ENCODE results near the gene ZNRD2.

The ZNRD2 gene

GRCh38 chr11:65609229-65609628 is 39.0 kb downstream of the ZNRD2 start:
- TF ChIP-seq SNAI2 (CRISPR knock-in tag; IDR thresholded peaks at IDR 0.05) (no peak), TCF4 (CRISPR knock-in tag; IDR thresholded peaks at IDR 0.05; ENCODE audit: borderline replicate concordance) (no peak), OSR1 (CRISPR knock-in tag; IDR thresholded peaks at IDR 0.05) (no peak), ZFP3 (CRISPR knock-in tag; IDR thresholded peaks at IDR 0.05) (no peak), GLIS3 (CRISPR knock-in tag; IDR thresholded peaks at IDR 0.05) (no peak), ESRRG (CRISPR knock-in tag; IDR thresholded peaks at IDR 0.05) (no peak), ZNF565 (CRISPR knock-in tag; conservative IDR thresholded peaks at IDR 0.05; ENCODE audit: low read depth) (no peak), BACH2 (CRISPR knock-in tag; IDR thresholded peaks at IDR 0.05; ENCODE audit: borderline replicate concordance) (no peak), CSDC2 (CRISPR knock-in tag; IDR thresholded peaks at IDR 0.05) (no peak), ARNTL (CRISPR knock-in tag; IDR thresholded peaks at IDR 0.05; ENCODE audit: borderline replicate concordance, low read depth) (no peak), CREB5 (CRISPR knock-in tag; IDR thresholded peaks at IDR 0.05; ENCODE audit: low read depth) (no peak), TSHZ2 (CRISPR knock-in tag; IDR thresholded peaks at IDR 0.05) (no peak), RARB (CRISPR knock-in tag; IDR thresholded peaks at IDR 0.05) (no peak), PPARA (CRISPR knock-in tag; IDR thresholded peaks at IDR 0.05; ENCODE audit: borderline replicate concordance) (no peak), TOX (CRISPR knock-in tag; IDR thresholded peaks at IDR 0.05; ENCODE audit: borderline replicate concordance) (no peak)
- no peak for ATAC-seq

GRCh38 chr11:65609665-65610064 is 39.4 kb downstream of the ZNRD2 start:
- ATAC-seq, result no peak
- TF ChIP-seq TCF4 (CRISPR knock-in tag; IDR thresholded peaks at IDR 0.05; ENCODE audit: borderline replicate concordance) (no peak), SNAI2 (CRISPR knock-in tag; IDR thresholded peaks at IDR 0.05) (no peak), ESRRG (CRISPR knock-in tag; IDR thresholded peaks at IDR 0.05) (no peak), RARB (CRISPR knock-in tag; IDR thresholded peaks at IDR 0.05) (no peak), GLIS3 (CRISPR knock-in tag; IDR thresholded peaks at IDR 0.05) (no peak), PATZ1 (CRISPR knock-in tag; IDR thresholded peaks at IDR 0.05; ENCODE audit: borderline replicate concordance) (no peak), CSDC2 (CRISPR knock-in tag; IDR thresholded peaks at IDR 0.05) (no peak), PPARA (CRISPR knock-in tag; IDR thresholded peaks at IDR 0.05; ENCODE audit: borderline replicate concordance) (no peak), ZFP30 (CRISPR knock-in tag; IDR thresholded peaks at IDR 0.05) (no peak), ISL1 (CRISPR knock-in tag; IDR thresholded peaks at IDR 0.05) (no peak)

GRCh38 chr11:65610404-65610803 is 40.1 kb downstream of the ZNRD2 start:
- TF ChIP-seq PATZ1 (CRISPR knock-in tag; IDR thresholded peaks at IDR 0.05; ENCODE audit: borderline replicate concordance), result no peak
- no peak for TF ChIP-seq OSR1 (CRISPR knock-in tag; IDR thresholded peaks at IDR 0.05)
- TF ChIP-seq RARB (CRISPR knock-in tag; IDR thresholded peaks at IDR 0.05), result no peak
- no peak for TF ChIP-seq ZNF70 (CRISPR knock-in tag; IDR thresholded peaks at IDR 0.05)
- TF ChIP-seq PPARA (CRISPR knock-in tag; IDR thresholded peaks at IDR 0.05; ENCODE audit: borderline replicate concordance), result no peak
- TF ChIP-seq ZC3H10 (CRISPR knock-in tag; IDR thresholded peaks at IDR 0.05), result no peak
- TF ChIP-seq SNAI2 (CRISPR knock-in tag; IDR thresholded peaks at IDR 0.05), result no peak
- no peak for TF ChIP-seq CREB5 (CRISPR knock-in tag; IDR thresholded peaks at IDR 0.05; ENCODE audit: low read depth)
- no peak for TF ChIP-seq CSRNP3 (CRISPR knock-in tag; IDR thresholded peaks at IDR 0.05)
- TF ChIP-seq GLIS3 (CRISPR knock-in tag; IDR thresholded peaks at IDR 0.05), result no peak
- ATAC-seq, result no peak
